H1 (cell line): ENCODE data around the gene TYW5. TPM values are rescaled to one million over a fixed set of nuclear protein-coding genes. Genes with fewer than 3 reads are reported as not detected.
A peak's percentile ranks its signal among the peaks of the same experiment; 100 is the strongest.

Experiments used
- CTCF ChIA-PET: fragments of 300-600 bp; sonication (Branson Sonifier 250); formaldehyde crosslinking; loops from one replicate; lab custom pipeline; 2021; ENCODE audit not compliant: partially characterized antibody; lab: Charles Lee
- POLR2A ChIA-PET: fragments of 300-600 bp; sonication (Branson Sonifier 250); formaldehyde crosslinking; loops from one replicate; lab custom pipeline; 2021; ENCODE audit warnings: inconsistent platforms; ENCODE audit not compliant: partially characterized antibody; lab: Charles Lee
- DNase-seq, 2 experiments: peaks; one replicate each; pipeline versions ENCODE4 v3.0.0 to v3.0.0-alpha.2; 2010 to 2022; ENCODE audit warnings: low spot score in 2 of 2, low read depth in 1 of 2, mixed read lengths in 1 of 2
- FAIRE-seq: peaks from 2 replicates; lab custom pipeline; 2011; peaks lifted over from hg19 to GRCh38; lab: Jason Lieb, UNC
- H2AFZ ChIP-seq: 2 replicates; pipeline ENCODE4 v1.8.1; 2012; ENCODE audit warnings: low read length, inconsistent platforms
- H2AK5ac ChIP-seq: 2 replicates; pipeline ENCODE4 v1.6.1; 2013; ENCODE audit warnings: low read depth, low read length
- H2BK120ac ChIP-seq: replicated peaks from 2 replicates; pipeline ENCODE3; 2013; ENCODE audit warnings: low read depth, low read length, inconsistent platforms
- H2BK12ac ChIP-seq: 2 replicates; pipeline ENCODE4 v1.6.1; 2013; ENCODE audit warnings: low read depth, low read length
- H2BK15ac ChIP-seq: 2 replicates; pipeline ENCODE4 v1.6.1; 2013; ENCODE audit warnings: low read length
- H2BK20ac ChIP-seq: 2 replicates; pipeline ENCODE4 v1.6.1; 2013; ENCODE audit warnings: low read length
- H2BK5ac ChIP-seq: 2 replicates; pipeline ENCODE4 v1.6.1; 2013; ENCODE audit warnings: low read depth, low read length
- H3K14ac ChIP-seq: 2 replicates; pipeline ENCODE4 v1.6.1; 2013; ENCODE audit warnings: inconsistent platforms; ENCODE audit not compliant: insufficient read length
- H3K18ac ChIP-seq: 2 replicates; pipeline ENCODE4 v1.6.1; 2013; ENCODE audit warnings: low read length; ENCODE audit errors: extremely low read depth
- H3K23ac ChIP-seq: 2 replicates; pipeline ENCODE4 v1.6.1; 2013; ENCODE audit warnings: inconsistent platforms; ENCODE audit not compliant: insufficient read length
- H3K23me2 ChIP-seq: 2 replicates; pipeline ENCODE4 v1.6.1; 2013; ENCODE audit warnings: low read depth, low read length
- H3K27ac ChIP-seq: 2 replicates; pipeline ENCODE4 v1.6.1; 2011; ENCODE audit warnings: low read depth, low read length, inconsistent platforms
- H3K27me3 ChIP-seq, 4 experiments: replicated peaks in 1 of 4; 1 replicate in 1 of 4; 2 replicates in 3 of 4; pipeline versions ENCODE4 v1.6.1 to v1.8.1; 2011 to 2013; ENCODE audit warnings: low read length in 3 of 4, mild to moderate bottlenecking in 3 of 4, inconsistent platforms in 2 of 4, mixed read lengths in 2 of 4, moderate library complexity in 1 of 4; ENCODE audit not compliant: control insufficient read depth in 3 of 4, insufficient read depth in 3 of 4; ENCODE audit errors: extremely low read depth in 1 of 4
- H3K36me3 ChIP-seq, 4 experiments: 2 replicates each; pipeline versions ENCODE4 v1.6.1 to v1.8.1; 2011 to 2013; ENCODE audit warnings: mild to moderate bottlenecking in 4 of 4, low read length in 3 of 4, moderate library complexity in 2 of 4, control low read depth in 1 of 4, inconsistent platforms in 1 of 4; ENCODE audit not compliant: insufficient read depth in 4 of 4, control insufficient read depth in 2 of 4
- H3K4ac ChIP-seq: replicated peaks from 2 replicates; pipeline ENCODE3; 2013; ENCODE audit warnings: low read length, low read depth, mixed read lengths, inconsistent platforms; ENCODE audit not compliant: insufficient read length
- H3K4me1 ChIP-seq, 4 experiments: replicated peaks in 1 of 4; 1 replicate in 1 of 4; 2 replicates in 3 of 4; pipeline versions ENCODE4 v1.6.1 to v1.8.1; 2011 to 2013; ENCODE audit warnings: low read length in 3 of 4, inconsistent platforms in 2 of 4, mixed read lengths in 1 of 4; ENCODE audit not compliant: insufficient read depth in 4 of 4, control insufficient read depth in 3 of 4
- H3K4me2 ChIP-seq, 2 experiments: 2 replicates each; pipeline versions ENCODE4 v1.6.1 to v1.8.1; 2011 to 2013; ENCODE audit warnings: low read depth in 2 of 2, low read length in 2 of 2, control low read depth in 1 of 2, inconsistent platforms in 1 of 2, mild to moderate bottlenecking in 1 of 2; ENCODE audit not compliant: insufficient read depth in 1 of 2
- H3K4me3 ChIP-seq, 4 experiments: fragments of 200-600, 300-600 bp in 1 of 4; sonication (generic), shearing (Covaris generic), sonication (Bioruptor Twin) in 1 of 4; 2 replicates each; pipeline versions ENCODE4 v1.5.1 to v1.8.1; 2011 to 2016; ENCODE audit warnings: low read length in 4 of 4, low read depth in 3 of 4, control low read depth in 2 of 4, inconsistent platforms in 2 of 4, mild to moderate bottlenecking in 2 of 4, mixed read lengths in 1 of 4, moderate library complexity in 1 of 4; ENCODE audit not compliant: insufficient read depth in 2 of 4; ENCODE audit errors: extremely low read depth in 1 of 4
- H3K56ac ChIP-seq: replicated peaks from 2 replicates; pipeline ENCODE3; 2013; ENCODE audit warnings: low read depth, mild to moderate bottlenecking, mixed read lengths, low read length, inconsistent platforms; ENCODE audit not compliant: insufficient read length
- H3K79me1 ChIP-seq: 2 replicates; pipeline ENCODE4 v1.6.1; 2013; ENCODE audit warnings: low read depth, low read length, control low read depth
- H3K79me2 ChIP-seq, 2 experiments: 2 replicates each; pipeline versions ENCODE4 v1.6.1 to v1.8.1; 2012 to 2013; ENCODE audit warnings: low read length in 2 of 2, mild to moderate bottlenecking in 2 of 2, inconsistent platforms in 1 of 2; ENCODE audit not compliant: insufficient read depth in 2 of 2, control insufficient read depth in 1 of 2
- H3K9ac ChIP-seq, 4 experiments: replicated peaks in 1 of 4; 1 replicate in 1 of 4; 2 replicates in 3 of 4; pipeline versions ENCODE4 v1.6.1 to v1.8.1; 2011 to 2013; ENCODE audit warnings: low read depth in 3 of 4, low read length in 3 of 4, control low read depth in 2 of 4, mild to moderate bottlenecking in 2 of 4, moderate library complexity in 2 of 4, inconsistent platforms in 1 of 4; ENCODE audit errors: extremely low read depth in 1 of 4
- H3K9me3 ChIP-seq, 2 experiments: 2 replicates each; pipeline versions ENCODE4 v1.6.1 to v1.8.1; 2012 to 2013; ENCODE audit warnings: mild to moderate bottlenecking in 2 of 2, moderate library complexity in 2 of 2, control low read depth in 1 of 2, inconsistent platforms in 1 of 2, low read depth in 1 of 2, low read length in 1 of 2, mixed read lengths in 1 of 2; ENCODE audit not compliant: insufficient read depth in 2 of 2
- H4K20me1 ChIP-seq, 2 experiments: replicated peaks in 1 of 2; 2 replicates each; pipeline versions ENCODE3 to v1.8.1; 2011 to 2013; ENCODE audit warnings: inconsistent platforms in 2 of 2, low read length in 2 of 2, mild to moderate bottlenecking in 1 of 2; ENCODE audit not compliant: insufficient read depth in 2 of 2, control insufficient read depth in 1 of 2
- H4K5ac ChIP-seq: 2 replicates; pipeline ENCODE4 v1.6.1; 2013; ENCODE audit warnings: low read length, low read depth, mixed read lengths, inconsistent platforms; ENCODE audit not compliant: insufficient read length
- H4K8ac ChIP-seq: 2 replicates; pipeline ENCODE4 v1.8.0; 2013; ENCODE audit warnings: mild to moderate bottlenecking, moderate library complexity, low read length, inconsistent platforms; ENCODE audit not compliant: insufficient read depth; ENCODE audit errors: extremely low read depth
- H4K91ac ChIP-seq: replicated peaks from 2 replicates; pipeline ENCODE3; 2013; ENCODE audit warnings: low read length, mixed read lengths, inconsistent platforms; ENCODE audit not compliant: insufficient read length
- BRCA1 ChIP-seq: IDR thresholded peaks from 2 replicates; pipeline ENCODE4 v1.6.1; 2012; ENCODE audit warnings: low read depth, low read length, improper control_type of control experiment
- CREB1 ChIP-seq: IDR thresholded peaks from 2 replicates; pipeline ENCODE4 v1.6.1; 2012; ENCODE audit warnings: inconsistent platforms
- KDM4A ChIP-seq: IDR thresholded peaks from one replicate; pipeline ENCODE4 v1.7.1; 2012; ENCODE audit warnings: low read depth, mild to moderate bottlenecking, moderate library complexity, low read length, inconsistent platforms; ENCODE audit not compliant: severe bottlenecking
- SAP30 ChIP-seq: fragments of 300-600 bp; sonication (generic); IDR thresholded peaks from 2 replicates; pipeline ENCODE4 v1.7.1; 2012; ENCODE audit warnings: low read length, moderate library complexity, mild to moderate bottlenecking, inconsistent platforms; ENCODE audit not compliant: insufficient read depth, insufficient replicate concordance
- WGBS, 2 experiments: shearing (Covaris generic) in 1 of 2; methylation state at CpG; one replicate each; pipeline versions ENCODE4 v1.1.6 to v1.1.7; 2013 to 2015; ENCODE audit warnings: low lambda C conversion rate in 2 of 2, mixed read lengths in 2 of 2, inconsistent platforms in 1 of 2, low coverage in 1 of 2, missing lambda C conversion rate in 1 of 2; ENCODE audit not compliant: insufficient replicate concordance in 2 of 2, insufficient coverage in 1 of 2, insufficient read length in 1 of 2; ENCODE audit errors: extremely low coverage in 1 of 2, missing lambda C conversion rate in 1 of 2; 5-methylcytosine and 5-hydroxymethylcytosine counted together
- polyA plus RNA-seq, 7 experiments: library from polyadenylated mRNA; depleted of rRNA in 3 of 7; stranded (reverse) in 5 of 7; unstranded in 2 of 7; fragments of >200 nt in 5 of 7; fragments of 200-250 nt in 2 of 7; gene quantifications; 1 replicate in 5 of 7; 2 replicates in 1 of 7; 4 replicates in 1 of 7; pipeline versions ENCODE4 v1.2.1 to v1.2.3, GENCODE V29; 2011 to 2013; ENCODE audit warnings: missing spikeins in 2 of 7, mixed read lengths in 2 of 7
- total RNA-seq: library from RNA; stranded (reverse); fragmentation: NEBNext Ultra II Directional; extraction: Animal tissue kit (Norgen Biotek cat#: 25700); gene quantifications from 2 replicates; pipeline ENCODE4 v1.2.1, GENCODE V29; 2021

TYW5 gene
- total and polyA plus RNA-seq, 2 of the 8 experiments (the other 6 are each of a cell fraction or from before 2014, with no cell fraction given) = 5.4 to 11.3 TPM

- TF ChIP-seq SAP30 (peak; percentile 7), KDM4A (no peak), CREB1 (no peak), BRCA1 (no peak)
- CTCF ChIA-PET = interaction anchor here (0.7 kb wide), 1 partner anchor 251 kb away, joined by 3 read pairs; no protein-coding TSS in a partner anchor
- H3K18ac ChIP-seq = peak overlapping the region; percentile 98
- no peak overlapping the region for H3K14ac ChIP-seq
- WGBS, 2 experiments = 4% methylated on average over 10 of the region's 10 CpGs; no CpG with 5 or more reads in 1 of the 2 experiments
- no peak overlapping the region for H2BK20ac ChIP-seq
- POLR2A ChIA-PET = interaction anchor here (1.0 to 2.1 kb wide), 7 partner anchors 9 to 908 kb away, joined by 3 to 10 read pairs (median 4); partner anchors contain the start of genes C2orf69 and CLK1
- no peak for DNase-seq
- H3K23me2 ChIP-seq = peaks cover 3% of the 10 kb centered on the region
- H3K4ac ChIP-seq = peak overlapping the region; percentile 99
- peak overlapping the region; percentile 94 for H2BK5ac ChIP-seq
- H3K79me1 ChIP-seq = peaks cover 4% of the 10 kb centered on the region; the same call in 1 of the 2 replicates
- no peak overlapping the region for H2BK120ac ChIP-seq
- H3K9ac ChIP-seq = peak overlapping the region; percentile 80 to 97 (median 96)
- no peaks in the 10 kb centered on the region for H3K9me3 ChIP-seq
- H3K23ac ChIP-seq = no peak overlapping the region
- H3K27ac ChIP-seq = peak overlapping the region; percentile 99
- peaks cover 17 to 70% of the 10 kb centered on the region in 2 experiments for H3K79me2 ChIP-seq
- H2AFZ ChIP-seq = 0 out of 2 replicates have a peak overlapping the region, but pooled peaks have one; percentile 40
- peak overlapping the region; percentile 85 to 99 (median 92) for H3K4me3 ChIP-seq
- H4K8ac ChIP-seq = peak overlapping the region; percentile 100
- H3K56ac ChIP-seq = peak overlapping the region; percentile 94
- H3K4me1 ChIP-seq = peaks cover 0 to 7% (median 1%) of the 10 kb centered on the region in 4 experiments; a peak in 4 of 7 replicates
- no peak overlapping the region for H2AK5ac ChIP-seq
- peaks cover 5 to 39% (median 10%) of the 10 kb centered on the region in 4 experiments; a peak in 5 of 8 replicates for H3K36me3 ChIP-seq
- no peak overlapping the region for H2BK15ac ChIP-seq
- H4K5ac ChIP-seq = peak overlapping the region; percentile 98
- H4K20me1 ChIP-seq = peaks cover 2 to 3% of the 10 kb centered on the region in 2 experiments
- H3K27me3 ChIP-seq = no peaks in the 10 kb centered on the region
- peak overlapping the region; percentile 75 to 77 for H3K4me2 ChIP-seq
- peak overlapping the region; percentile 29; the same call in 1 of the 2 replicates for H2BK12ac ChIP-seq
- H4K91ac ChIP-seq = no peak overlapping the region
- no peak for FAIRE-seq
These were observed 730 bp upstream of the TYW5 start for GRCh38 chr2:199956062-199956380.
